K562 (cell line): ENCODE data around the gene DNAH3. TPM values are rescaled to one million over a fixed set of nuclear protein-coding genes. Genes with fewer than 3 reads are reported as not detected.
A peak's percentile ranks its signal among the peaks of the same experiment; 100 is the strongest.

Source experiments
- AFF1 ChIP-seq, 2 experiments: fragments of 450-650 bp; IDR thresholded peaks; 2 replicates each; pipeline ENCODE4 v1.6.1; 2018; ENCODE audit warnings: mild to moderate bottlenecking in 2 of 2, low read depth in 1 of 2; ENCODE audit not compliant: partially characterized antibody in 2 of 2
- DMBX1 ChIP-seq: fragments of 250-450 bp; sonication (Bioruptor Pico); IDR thresholded peaks from 2 replicates; pipeline ENCODE4 v1.8.0; 2022; ENCODE audit warnings: inconsistent platforms, mild to moderate bottlenecking, moderate library complexity, borderline replicate concordance
- E2F4 ChIP-seq: sonication (generic); formaldehyde crosslinking; IDR thresholded peaks from 2 replicates; pipeline ENCODE4 v1.8.0; 2022; ENCODE audit warnings: mild to moderate bottlenecking, low read depth, missing genetic modification reagents
- ESRRB ChIP-seq: fragments of 250-450 bp; sonication (Bioruptor Pico); IDR thresholded peaks from 2 replicates; pipeline ENCODE4 v1.5.0; 2020; ENCODE audit warnings: mild to moderate bottlenecking, moderate library complexity, borderline replicate concordance
- ETS1 ChIP-seq: conservative IDR thresholded peaks from 2 replicates; pipeline ENCODE4 v1.6.1; 2011; ENCODE audit warnings: low read depth, mild to moderate bottlenecking, low read length; ENCODE audit not compliant: control insufficient read depth
- GABPB2 ChIP-seq: fragments of 250-450 bp; sonication (Bioruptor Pico); conservative IDR thresholded peaks from 2 replicates; pipeline ENCODE4 v1.5.1; 2021; ENCODE audit warnings: mild to moderate bottlenecking
- GTF2B ChIP-seq: IDR thresholded peaks from 2 replicates; pipeline ENCODE4 v1.6.1; 2011; ENCODE audit not compliant: insufficient read length; ENCODE audit errors: extremely low read depth
- ILK ChIP-seq: fragments of 450-650 bp; IDR thresholded peaks from 2 replicates; pipeline ENCODE4 v1.6.1; 2016; ENCODE audit warnings: missing genetic modification characterization, low read depth, mild to moderate bottlenecking, missing compliant biosample characterization, moderate library complexity, borderline replicate concordance
- POU5F1 ChIP-seq: fragments of 150-350 bp; IDR thresholded peaks from 2 replicates; pipeline ENCODE4 v1.6.1; 2014; ENCODE audit warnings: borderline replicate concordance, low read length, low read depth, mild to moderate bottlenecking; ENCODE audit not compliant: partially characterized antibody
- SLC30A9 ChIP-seq: fragments of 250-450 bp; sonication (Bioruptor Pico); IDR thresholded peaks from 2 replicates; pipeline ENCODE4 v1.8.0; 2022; ENCODE audit warnings: mild to moderate bottlenecking, moderate library complexity
- SMAD2 ChIP-seq: fragments of 150-350 bp; IDR thresholded peaks from 2 replicates; pipeline ENCODE4 v1.6.1; 2014; ENCODE audit warnings: low read depth, mild to moderate bottlenecking, low read length
- SMARCA4 ChIP-seq: fragments of 450-650 bp; IDR thresholded peaks from 2 replicates; pipeline ENCODE4 v1.6.1; 2016
- SMARCA5 ChIP-seq: fragments of 450-650 bp; IDR thresholded peaks from 2 replicates; pipeline ENCODE4 v1.6.1; 2016
- SRF ChIP-seq, 2 experiments: fragments of 250-450, 450-650 bp in 1 of 2; sonication (Bioruptor Pico) in 1 of 2; sonication (generic) in 1 of 2; formaldehyde crosslinking; IDR thresholded peaks; 2 replicates each; pipeline versions ENCODE4 v1.5.0 to v1.5.1; 2020 to 2022; ENCODE audit warnings: mild to moderate bottlenecking in 1 of 2, missing genetic modification reagents in 1 of 2
- TARDBP ChIP-seq: fragments of 450-650 bp; IDR thresholded peaks from 2 replicates; pipeline ENCODE4 v1.6.1; 2016
- TEAD2 ChIP-seq: fragments of 450-650 bp; IDR thresholded peaks from 2 replicates; pipeline ENCODE4 v1.6.1; 2016; ENCODE audit warnings: missing genetic modification characterization, control low read depth, missing compliant biosample characterization
- XRCC4 ChIP-seq: IDR thresholded peaks from one replicate; pipeline ENCODE4 v1.6.1; 2011; ENCODE audit not compliant: insufficient read depth, insufficient read length; ENCODE audit errors: extremely low read depth
- YY1 ChIP-seq, 3 experiments: IDR thresholded peaks; 2 replicates each; pipeline ENCODE4 v1.6.1; 2011; ENCODE audit warnings: low read length in 2 of 3, mild to moderate bottlenecking in 2 of 3, moderate library complexity in 2 of 3, borderline replicate concordance in 1 of 3, control low read depth in 1 of 3, low read depth in 1 of 3; ENCODE audit not compliant: insufficient read depth in 3 of 3, insufficient replicate concordance in 2 of 3, control insufficient read depth in 1 of 3, insufficient read length in 1 of 3; ENCODE audit errors: extremely low read depth in 1 of 3
- ZBED1 ChIP-seq: IDR thresholded peaks from 2 replicates; pipeline ENCODE4 v1.6.1; 2014
- polyA plus RNA-seq, 8 experiments: library from polyadenylated mRNA; depleted of rRNA in 4 of 8; stranded (reverse) in 5 of 8; unstranded in 3 of 8; fragments of >200 nt; fragmentation: Nextera tagmentation in 2 of 8; fragmentation: Illumina TruSeq in 1 of 8; extraction: Ambion mirVana in 2 of 8; extraction: Trizol in 1 of 8; gene quantifications; 2 replicates each; pipeline versions ENCODE4 v1.2.1 to v1.2.3, GENCODE V29; 2011 to 2014; ENCODE audit warnings: inconsistent platforms in 1 of 8, missing spikeins in 1 of 8
- total RNA-seq, 7 experiments: library from RNA; depleted of rRNA in 6 of 7; stranded (reverse); fragments of >200 nt in 6 of 7; fragmentation: Illumina TruSeq in 2 of 7; extraction: Trizol in 2 of 7; gene quantifications; 2 replicates each; pipeline versions ENCODE4 v1.2.1 to v1.2.3, GENCODE V29; 2011 to 2021; ENCODE audit warnings: low replicate concordance in 1 of 7

The DNAH3 gene
- total and polyA plus RNA-seq, 9 of the 15 experiments (the other 6 are each of a cell fraction or from before 2014, with no cell fraction given), result 0.32 to 0.84 (median 0.44) TPM

- TF ChIP-seq YY1 (IDR thresholded peaks at IDR 0.05; ENCODE audit: borderline replicate concordance in 1 of 3, control insufficient read depth in 1 of 3, extremely low read depth in 1 of 3, insufficient read depth in 3 of 3, insufficient read length in 1 of 3, insufficient replicate concordance in 2 of 3, low read depth in 1 of 3, low read length in 2 of 3) (peak in 2 of 3 experiments; percentile 46 to 83), ZBED1 (no peak), ESRRB (CRISPR knock-in tag) (peak; percentile 97), TARDBP (no peak), TEAD2 (tag) (peak; percentile 99), ETS1 (no peak), SLC30A9 (peak; percentile 95), SMARCA5 (no peak), SMAD2 (no peak), GTF2B (no peak), DMBX1 (CRISPR knock-in tag) (peak; percentile 100), SMARCA4 (no peak), XRCC4 (no peak), E2F4 (CRISPR knock-in tag) (no peak), POU5F1 (no peak), GABPB2 (CRISPR knock-in tag) (peak; percentile 97), SRF (CRISPR knock-in tag; IDR thresholded peaks at IDR 0.05) (peak; percentile 95 to 98), AFF1 (IDR thresholded peaks at IDR 0.05; ENCODE audit: low read depth in 1 of 2, partially characterized antibody in 2 of 2) (peak in 1 of 2 experiments; percentile 70), ILK (peak; percentile 98)
Observed at GRCh38 chr16:20944861-20945574, 205.6 kb downstream of the DNAH3 start (continued).
